MCF 10A (cell line): ENCODE results near the gene ARRDC1. TPM values are rescaled to one million over a fixed set of nuclear protein-coding genes. Genes with fewer than 3 reads are reported as not detected.

Source experiments
- BruUV-seq: library from RNA; stranded (reverse); fragments of 400-500 nt; replicated peaks from 2 replicates; lab custom pipeline; 2021; lab: Mats Ljungman, UMichigan
- CTCF ChIA-PET: fragments of 300-600 bp; sonication (Branson Sonifier 250); formaldehyde crosslinking; extraction: SDS; loops from one replicate; lab custom pipeline; 2021; ENCODE audit warnings: antibody characterized with exemption, inconsistent platforms; lab: Yijun Ruan, JAX
- POLR2A ChIA-PET: fragments of 300-600, 350-650 bp; sonication (Branson Sonifier 250); formaldehyde crosslinking; extraction: SDS; loops from one replicate; lab custom pipeline; 2020; ENCODE audit warnings: antibody characterized with exemption, inconsistent platforms; lab: Yijun Ruan, JAX
- DNase-seq: peaks from one replicate; pipeline ENCODE4 v3.0.0-alpha.2; 2018; ENCODE audit not compliant: unreplicated experiment
- H3K27ac Mint-ChIP-seq: one replicate; pipeline ENCODE4 v1.8.0; 2022; ENCODE audit warnings: mild to moderate bottlenecking, low read depth, mixed read lengths; ENCODE audit not compliant: unreplicated experiment
- H3K27me3 Mint-ChIP-seq: one replicate; pipeline ENCODE4 v1.8.0; 2022; ENCODE audit warnings: mixed read lengths; ENCODE audit not compliant: insufficient read depth, unreplicated experiment
- H3K36me3 Mint-ChIP-seq: one replicate; pipeline ENCODE4 v1.8.0; 2022; ENCODE audit warnings: mild to moderate bottlenecking, moderate library complexity, mixed read lengths; ENCODE audit not compliant: insufficient read depth, unreplicated experiment
- H3K4me1 Mint-ChIP-seq: one replicate; pipeline ENCODE4 v1.8.0; 2022; ENCODE audit warnings: mixed read lengths; ENCODE audit not compliant: insufficient read depth, unreplicated experiment
- H3K4me3 Mint-ChIP-seq: one replicate; pipeline ENCODE4 v1.8.0; 2022; ENCODE audit warnings: mild to moderate bottlenecking, moderate library complexity, mixed read lengths; ENCODE audit not compliant: unreplicated experiment
- H3K9me3 Mint-ChIP-seq: one replicate; pipeline ENCODE4 v1.8.0; 2022; ENCODE audit warnings: mixed read lengths; ENCODE audit not compliant: unreplicated experiment
- CTCF ChIP-seq: fragments of 200-600 bp; IDR thresholded peaks from one replicate; pipeline ENCODE4 v1.8.0; 2022; ENCODE audit warnings: antibody characterized with exemption, mild to moderate bottlenecking; ENCODE audit not compliant: unreplicated experiment
- intact Hi-C: fragments of 100-400 bp; cut with micrococcal nuclease; formaldehyde crosslinking; loops from 2 replicates; pipeline ENCODE4 v1.14.1; 2022
- total RNA-seq: library from RNA; stranded (reverse); gene quantifications from 2 replicates; pipeline ENCODE4 v1.2.3, GENCODE V29; 2022

ARRDC1 gene
- total RNA-seq, 1 experiment from 2014 or later: 125 TPM

- Mint-ChIP-seq H3K4me1 (no peaks in the 10 kb centered on the region), H3K36me3 (peaks cover 29% of the 10 kb centered on the region), H3K27ac (peak overlapping the region; percentile 67), H3K27me3 (no peaks in the 10 kb centered on the region), H3K4me3 (peak overlapping the region; percentile 72), H3K9me3 (no peaks in the 10 kb centered on the region)
- no peak for TF ChIP-seq CTCF
- ChIA-PET CTCF (interaction anchor here (0.8 to 2.8 kb wide), 3 partner anchors 10 to 84 kb away, joined by 3 to 34 read pairs (median 3); partner anchors contain the start of gene DPH7), POLR2A (interaction anchor here (1.2 to 5.6 kb wide), 9 partner anchors 11 to 54 kb away, joined by 3 to 64 read pairs (median 7); partner anchors contain the start of genes ARRDC1, DPH7, EHMT1 and MRPL41)
- no peak for DNase-seq
- intact Hi-C loops: no loop called here
- no TSS peak for BruUV-seq
Observed at GRCh38 chr9:137589441-137590122, 15.9 kb upstream of the ARRDC1 start.

GRCh38 chr9:137590123-137590468 is 15.4 kb upstream of the ARRDC1 start:
- Mint-ChIP-seq H3K4me1 (no peaks in the 10 kb centered on the region), H3K9me3 (no peaks in the 10 kb centered on the region), H3K27me3 (no peaks in the 10 kb centered on the region), H3K4me3 (peak overlapping the region; percentile 79), H3K36me3 (peaks cover 29% of the 10 kb centered on the region), H3K27ac (no peak overlapping the region)
- intact Hi-C loops: no loop called here
- CTCF ChIA-PET: interaction anchor here (1.6 kb wide), 1 partner anchor 32 kb away, joined by 3 read pairs; no protein-coding TSS in a partner anchor
- POLR2A ChIA-PET: interaction anchor here (0.7 to 5.6 kb wide), 7 partner anchors 11 to 367 kb away, joined by 3 to 64 read pairs (median 9); partner anchors contain the start of genes ARRDC1, DPH7, EHMT1 and MRPL41
- TF ChIP-seq CTCF: no peak
- DNase-seq: no peak
- BruUV-seq: no TSS peak

GRCh38 chr9:137590469-137591383 is 14.8 kb upstream of the ARRDC1 start, which contains the start of gene ZMYND19:
ZMYND19 (minus strand) TSS chr9:137590512; CDS start chr9:137590263, 249 bp downstream.
- intact Hi-C loops: no loop called here
- CTCF ChIA-PET: interaction anchor here (0.7 to 0.9 kb wide), 2 partner anchors 14 to 75 kb away, joined by 3 to 4 read pairs; no protein-coding TSS in a partner anchor
- no peaks in the 10 kb centered on the region for H3K27me3 Mint-ChIP-seq
- H3K4me3 Mint-ChIP-seq: peak within 1 kb of the TSS; percentile 79
- H3K27ac Mint-ChIP-seq: peak within 1 kb of the TSS; percentile 70
- no TSS peak for BruUV-seq
- no peaks in the 10 kb centered on the region for H3K9me3 Mint-ChIP-seq
- POLR2A ChIA-PET: interaction anchor here (0.6 to 5.6 kb wide), 10 partner anchors 12 to 367 kb away, joined by 3 to 64 read pairs (median 8); partner anchors contain the start of genes ARRDC1, DPH7, EHMT1 and MRPL41
- H3K36me3 Mint-ChIP-seq: peaks cover 25% of the 10 kb centered on the region
- no peak for TF ChIP-seq CTCF
- no peaks in the 10 kb centered on the region for H3K4me1 Mint-ChIP-seq
- peak; percentile 87 for DNase-seq
